Measurements from ENCODE around the gene MAD1L1.

- TF ChIP-seq EZH2 (IDR thresholded peaks at IDR 0.05; ENCODE audit: borderline replicate concordance, low read depth, low read length, severe bottlenecking): no peak
- TF ChIP-seq, protein P1, sequence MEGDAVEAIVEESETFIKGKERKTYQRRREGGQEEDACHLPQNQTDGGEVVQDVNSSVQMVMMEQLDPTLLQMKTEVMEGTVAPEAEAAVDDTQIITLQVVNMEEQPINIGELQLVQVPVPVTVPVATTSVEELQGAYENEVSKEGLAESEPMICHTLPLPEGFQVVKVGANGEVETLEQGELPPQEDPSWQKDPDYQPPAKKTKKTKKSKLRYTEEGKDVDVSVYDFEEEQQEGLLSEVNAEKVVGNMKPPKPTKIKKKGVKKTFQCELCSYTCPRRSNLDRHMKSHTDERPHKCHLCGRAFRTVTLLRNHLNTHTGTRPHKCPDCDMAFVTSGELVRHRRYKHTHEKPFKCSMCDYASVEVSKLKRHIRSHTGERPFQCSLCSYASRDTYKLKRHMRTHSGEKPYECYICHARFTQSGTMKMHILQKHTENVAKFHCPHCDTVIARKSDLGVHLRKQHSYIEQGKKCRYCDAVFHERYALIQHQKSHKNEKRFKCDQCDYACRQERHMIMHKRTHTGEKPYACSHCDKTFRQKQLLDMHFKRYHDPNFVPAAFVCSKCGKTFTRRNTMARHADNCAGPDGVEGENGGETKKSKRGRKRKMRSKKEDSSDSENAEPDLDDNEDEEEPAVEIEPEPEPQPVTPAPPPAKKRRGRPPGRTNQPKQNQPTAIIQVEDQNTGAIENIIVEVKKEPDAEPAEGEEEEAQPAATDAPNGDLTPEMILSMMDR (IDR thresholded peaks at IDR 0.05; ENCODE audit: borderline replicate concordance, extremely low read depth, low read length, poor library complexity, severe bottlenecking): no peak
These were observed 7.4 kb downstream of the MAD1L1 start for GRCh38 chr7:2225336-2225735.

Measured in DND-41 (cell line).